Progenitor cell of endocrine pancreas (in vitro differentiated cells): ENCODE data around the gene PRUNE2. TPM values are rescaled to one million over a fixed set of nuclear protein-coding genes. Genes with fewer than 3 reads are reported as not detected.

Experiments used
- DNase-seq: peaks from one replicate; pipeline ENCODE4 v3.0.0; 2021; ENCODE audit warnings: low spot score; ENCODE audit not compliant: unreplicated experiment
- H3K27ac Mint-ChIP-seq: 2 replicates; pipeline ENCODE4 v1.8.0; 2021; ENCODE audit warnings: mild to moderate bottlenecking, moderate library complexity, mixed read lengths
- H3K27me3 Mint-ChIP-seq: 2 replicates; pipeline ENCODE4 v1.8.0; 2021; ENCODE audit warnings: mixed read lengths
- H3K36me3 Mint-ChIP-seq: 2 replicates; pipeline ENCODE4 v1.8.0; 2022; ENCODE audit warnings: mixed read lengths; ENCODE audit not compliant: insufficient read depth
- H3K4me1 Mint-ChIP-seq: 2 replicates; pipeline ENCODE4 v1.8.0; 2021; ENCODE audit warnings: low read depth, mixed read lengths
- H3K4me3 Mint-ChIP-seq: 2 replicates; pipeline ENCODE4 v1.8.0; 2021; ENCODE audit warnings: low read depth, mild to moderate bottlenecking, moderate library complexity, mixed read lengths
- H3K9me3 Mint-ChIP-seq: 2 replicates; pipeline ENCODE4 v1.8.0; 2021; ENCODE audit warnings: low read depth, mixed read lengths
- CTCF ChIP-seq: fragments of 200-600 bp; sonication (generic); IDR thresholded peaks from one replicate; pipeline ENCODE4 v1.5.0; 2021; ENCODE audit warnings: antibody characterized with exemption, mild to moderate bottlenecking; ENCODE audit not compliant: unreplicated experiment
- total RNA-seq: library from RNA; stranded (reverse); gene quantifications from 2 replicates; pipeline ENCODE4 v1.2.1, GENCODE V29; 2021

Gene PRUNE2
- total RNA-seq, 1 donor from 2014 or later = 5.6 TPM

- Mint-ChIP-seq H3K4me1 (peaks cover 13% of the 10 kb centered on the region), H3K27me3 (peaks cover 3% of the 10 kb centered on the region), H3K4me3 (no peak overlapping the region), H3K36me3 (no peaks in the 10 kb centered on the region), H3K27ac (no peak overlapping the region), H3K9me3 (no peaks in the 10 kb centered on the region)
- no peak for TF ChIP-seq CTCF
- no peak for DNase-seq
Observed at GRCh38 chr9:76655121-76655541, 250.8 kb downstream of the PRUNE2 start.

DNA sequence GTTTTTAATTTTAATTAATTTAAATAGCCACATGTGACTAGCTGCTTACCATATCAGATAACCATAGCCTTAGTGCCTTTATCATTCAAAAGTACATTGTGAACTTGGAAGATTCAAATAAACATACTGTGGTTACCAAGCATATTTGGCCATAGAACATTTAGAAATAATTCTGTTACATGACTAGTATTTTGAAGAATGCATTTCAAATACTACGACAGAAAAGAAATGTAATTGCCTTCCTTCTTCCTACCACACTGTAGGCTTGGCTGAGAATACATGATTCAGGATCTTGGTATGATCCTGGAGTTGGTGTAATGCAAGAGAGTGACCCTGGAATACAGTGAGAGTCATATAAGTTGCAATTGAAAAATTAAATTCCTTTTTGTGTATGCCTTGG lies 251.3 kb downstream of the PRUNE2 start:
- H3K4me1 Mint-ChIP-seq = peaks cover 13% of the 10 kb centered on the region
- no peak overlapping the region for H3K27ac Mint-ChIP-seq

DNA sequence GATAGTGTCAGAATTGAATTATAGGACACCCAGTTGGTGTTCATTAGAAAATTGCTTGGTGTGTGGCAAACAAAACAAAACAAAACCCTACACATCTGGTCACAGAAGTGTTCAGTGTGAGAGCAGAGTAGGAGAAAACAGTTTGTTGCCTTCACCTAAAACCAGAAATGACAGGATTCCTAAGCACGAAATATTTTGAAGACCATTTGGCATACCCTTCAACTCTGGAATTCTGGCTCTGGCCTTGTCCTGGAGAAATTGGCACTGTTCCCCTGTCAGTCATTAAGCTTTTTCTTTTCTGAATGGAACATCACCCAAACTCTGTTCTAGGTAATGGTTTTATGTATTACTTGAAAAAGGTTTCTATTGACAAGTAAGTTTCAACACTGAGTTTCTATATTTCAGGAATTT lies 251.9 kb downstream of the PRUNE2 start:
- no peak for TF ChIP-seq CTCF
- H3K9me3 Mint-ChIP-seq = no peaks in the 10 kb centered on the region
- no peak overlapping the region for H3K4me3 Mint-ChIP-seq
- peaks cover 3% of the 10 kb centered on the region for H3K27me3 Mint-ChIP-seq
- no peak for DNase-seq
- peaks cover 13% of the 10 kb centered on the region for H3K4me1 Mint-ChIP-seq
- no peak overlapping the region for H3K27ac Mint-ChIP-seq
- no peaks in the 10 kb centered on the region for H3K36me3 Mint-ChIP-seq

More for the DNA sequence above, 251.3 kb downstream of the PRUNE2 start:
- Mint-ChIP-seq H3K9me3 (no peaks in the 10 kb centered on the region), H3K4me3 (no peak overlapping the region), H3K36me3 (no peaks in the 10 kb centered on the region), H3K27me3 (peaks cover 3% of the 10 kb centered on the region)
- no peak for TF ChIP-seq CTCF
- no peak for DNase-seq

DNA sequence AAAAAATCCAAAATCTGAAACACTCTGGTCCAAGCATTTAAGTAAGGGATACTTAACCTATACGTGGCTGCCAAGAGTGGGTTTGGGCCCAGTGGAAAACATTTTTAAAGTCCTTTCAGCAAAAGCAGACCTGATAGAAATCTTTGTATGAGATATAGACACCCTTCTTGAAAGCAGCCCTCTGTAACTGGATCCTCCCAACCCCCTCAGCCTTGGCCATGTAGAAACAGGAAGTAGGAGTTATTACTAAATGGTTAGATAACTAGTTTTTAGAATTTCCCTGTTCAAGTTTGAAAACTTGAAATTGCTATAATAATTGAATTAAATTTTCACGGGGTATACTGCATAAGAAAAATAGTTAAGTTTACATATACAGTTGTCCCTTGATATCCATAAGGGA lies 253.0 kb downstream of the PRUNE2 start:
- no peaks in the 10 kb centered on the region for H3K9me3 Mint-ChIP-seq

DNA sequence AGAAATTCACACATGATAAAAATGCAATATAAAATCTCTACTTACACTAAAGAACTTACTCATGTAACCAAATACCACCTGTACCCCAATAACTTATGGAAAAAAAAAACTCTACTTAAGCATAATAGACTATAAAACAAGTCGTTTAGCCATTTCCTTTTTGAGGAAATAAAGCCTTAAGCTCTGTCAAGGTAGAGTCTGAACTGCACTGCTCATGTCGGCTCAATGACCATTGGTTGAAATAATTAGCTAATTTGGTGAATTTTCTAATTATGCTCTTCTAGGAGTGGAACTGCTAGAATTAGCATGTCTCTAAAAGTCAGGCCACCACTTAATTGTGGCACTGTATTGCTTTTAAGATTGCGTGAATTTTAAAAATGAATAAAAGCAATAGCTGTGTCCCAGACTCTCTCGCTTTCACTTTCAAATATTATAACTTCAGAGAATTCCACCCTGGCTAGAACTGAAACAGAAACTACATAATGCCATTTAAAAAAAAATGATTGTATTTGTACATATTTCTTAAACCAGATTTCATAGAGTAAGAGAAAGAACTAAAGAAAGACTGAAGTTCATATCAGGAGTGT lies 254.7 kb downstream of the PRUNE2 start:
- H3K4me1 Mint-ChIP-seq = peaks cover 8% of the 10 kb centered on the region
- no peaks in the 10 kb centered on the region for H3K36me3 Mint-ChIP-seq
- H3K27me3 Mint-ChIP-seq = peaks cover 3% of the 10 kb centered on the region
- H3K9me3 Mint-ChIP-seq = no peaks in the 10 kb centered on the region
- no peak for TF ChIP-seq CTCF
- no peak overlapping the region for H3K4me3 Mint-ChIP-seq
- DNase-seq = no peak
- H3K27ac Mint-ChIP-seq = no peak overlapping the region

More for the DNA sequence above, 253.0 kb downstream of the PRUNE2 start:
- no peaks in the 10 kb centered on the region for H3K36me3 Mint-ChIP-seq
- no peak for TF ChIP-seq CTCF
- peaks cover 10% of the 10 kb centered on the region for H3K4me1 Mint-ChIP-seq
- DNase-seq = no peak
- H3K27me3 Mint-ChIP-seq = peaks cover 3% of the 10 kb centered on the region
- H3K27ac Mint-ChIP-seq = no peak overlapping the region
- no peak overlapping the region for H3K4me3 Mint-ChIP-seq
